HG02759 (cell line): ENCODE data around the gene ADORA2B.
"Not testable (repeated sequence)": the region's sequence is repeated elsewhere in the genome, so short reads cannot be mapped to it uniquely, and the experiment has no call there.

Experiments
- ATAC-seq: cut with Tn5 transposase; IDR thresholded peaks from one replicate; pipeline ENCODE4 v1.9.1; 2021; ENCODE audit warnings: mild to moderate bottlenecking, moderate library complexity; ENCODE audit not compliant: unreplicated experiment

The ADORA2B gene

GRCh38 chr17:15921640-15922039, 23.3 kb upstream of the ADORA2B start:
- no peak for ATAC-seq

- no peak for ATAC-seq
Observed at GRCh38 chr17:15922586-15922985, 22.3 kb upstream of the ADORA2B start.

GRCh38 chr17:15926039-15926740, 18.7 kb upstream of the ADORA2B start:
- ATAC-seq, result no peak

- ATAC-seq, result no peak
Observed at GRCh38 chr17:15928286-15928785, 16.6 kb upstream of the ADORA2B start.

- ATAC-seq, result no peak
Observed at GRCh38 chr17:15929941-15930340, 15.0 kb upstream of the ADORA2B start.

- ATAC-seq, result no peak
Observed at GRCh38 chr17:15930426-15930825, 14.5 kb upstream of the ADORA2B start.

- ATAC-seq, result no peak
Observed at GRCh38 chr17:15931394-15931793, 13.5 kb upstream of the ADORA2B start.

- no peak for ATAC-seq
Observed at GRCh38 chr17:15934866-15935265, 10.1 kb upstream of the ADORA2B start.

- no peak for ATAC-seq
Observed at GRCh38 chr17:15935891-15936290, 9.0 kb upstream of the ADORA2B start.

- ATAC-seq, result not testable (repeated sequence)
Observed at GRCh38 chr17:15936481-15936880, 8.4 kb upstream of the ADORA2B start.

- ATAC-seq, result no peak
Observed at GRCh38 chr17:15941781-15942180, 3.1 kb upstream of the ADORA2B start.

- no peak for ATAC-seq
Observed at GRCh38 chr17:15942207-15942833, 2.6 kb upstream of the ADORA2B start.

- no peak for ATAC-seq
Observed at GRCh38 chr17:15943971-15944758, 765 bp upstream of the ADORA2B start.

GRCh38 chr17:15945527-15946191, 729 bp downstream of the ADORA2B start:
- ATAC-seq, result no peak

GRCh38 chr17:15946611-15947120, 1.7 kb downstream of the ADORA2B start:
- ATAC-seq, result no peak

- ATAC-seq, result no peak
Observed at GRCh38 chr17:15947271-15947670, 2.3 kb downstream of the ADORA2B start.

GRCh38 chr17:15947976-15948752, 3.2 kb downstream of the ADORA2B start:
- no peak for ATAC-seq

- ATAC-seq, result no peak
Observed at GRCh38 chr17:15951368-15952047, 6.6 kb downstream of the ADORA2B start.

- no peak for ATAC-seq
Observed at GRCh38 chr17:15952048-15952532, 7.2 kb downstream of the ADORA2B start.
